GM10248 (cell line): Measurements from ENCODE around the gene NTMT2.

ENCODE experiments used
- CTCF ChIA-PET: fragments of 300-600 bp; sonication (Branson Sonifier 250); formaldehyde crosslinking; extraction: SDS; loops from one replicate; lab custom pipeline; 2021; ENCODE audit warnings: antibody characterized with exemption; lab: Yijun Ruan, JAX
- POLR2A ChIA-PET: fragments of 350-650 bp; sonication (Branson Sonifier 250); formaldehyde crosslinking; extraction: SDS; loops from one replicate; lab custom pipeline; 2020; ENCODE audit warnings: antibody characterized with exemption; lab: Yijun Ruan, JAX
- DNase-seq: peaks from one replicate; pipeline ENCODE4 v3.0.0; 2012; ENCODE audit errors: extremely low spot score
- CTCF ChIP-seq: IDR thresholded peaks from 2 replicates; pipeline ENCODE4 v1.5.1; 2012; ENCODE audit warnings: mild to moderate bottlenecking, low read depth; ENCODE audit errors: extremely low read depth, missing control alignments, control extremely low read depth

Gene NTMT2

GRCh38 chr1:170209125-170209524 lies 63.4 kb downstream of the NTMT2 start:
- POLR2A ChIA-PET = no interaction called here
- TF ChIP-seq CTCF = no peak
- no peak for DNase-seq
- CTCF ChIA-PET = interaction anchor here (1.1 to 2.1 kb wide), 2 partner anchors 8 to 9 kb away, joined by 5 read pairs; no protein-coding TSS in a partner anchor

- TF ChIP-seq CTCF = no peak
- CTCF ChIA-PET = interaction anchor here (1.1 to 2.1 kb wide), 2 partner anchors 8 to 9 kb away, joined by 5 read pairs; no protein-coding TSS in a partner anchor
Measured at GRCh38 chr1:170210142-170210541, 64.4 kb downstream of the NTMT2 start.

DNA sequence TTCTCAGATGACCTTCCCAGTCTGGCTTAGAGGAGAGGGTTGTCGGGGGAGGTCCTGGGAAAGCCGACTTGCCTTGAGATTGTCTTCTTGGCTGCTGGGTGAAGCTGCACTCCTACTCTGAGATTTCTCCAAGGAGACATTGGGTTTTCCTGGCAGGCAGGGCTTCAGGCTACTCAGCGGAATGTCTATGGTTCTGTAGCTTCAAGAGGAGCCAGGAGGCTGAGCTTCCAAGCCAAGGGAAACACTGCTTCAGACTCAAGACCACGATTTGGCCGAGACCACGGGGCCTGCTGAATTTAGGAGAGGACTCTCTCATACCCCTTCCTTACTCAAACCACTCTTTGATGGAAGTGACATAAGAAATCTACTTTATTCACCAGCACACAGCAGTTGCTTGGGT lies 67.8 kb downstream of the NTMT2 start:
- no peak for DNase-seq
- POLR2A ChIA-PET = no interaction called here
- CTCF ChIA-PET = no interaction called here
- TF ChIP-seq CTCF = no peak

More at GRCh38 chr1:170210142-170210541, 64.4 kb downstream of the NTMT2 start:
- no peak for DNase-seq
- POLR2A ChIA-PET = no interaction called here

DNA sequence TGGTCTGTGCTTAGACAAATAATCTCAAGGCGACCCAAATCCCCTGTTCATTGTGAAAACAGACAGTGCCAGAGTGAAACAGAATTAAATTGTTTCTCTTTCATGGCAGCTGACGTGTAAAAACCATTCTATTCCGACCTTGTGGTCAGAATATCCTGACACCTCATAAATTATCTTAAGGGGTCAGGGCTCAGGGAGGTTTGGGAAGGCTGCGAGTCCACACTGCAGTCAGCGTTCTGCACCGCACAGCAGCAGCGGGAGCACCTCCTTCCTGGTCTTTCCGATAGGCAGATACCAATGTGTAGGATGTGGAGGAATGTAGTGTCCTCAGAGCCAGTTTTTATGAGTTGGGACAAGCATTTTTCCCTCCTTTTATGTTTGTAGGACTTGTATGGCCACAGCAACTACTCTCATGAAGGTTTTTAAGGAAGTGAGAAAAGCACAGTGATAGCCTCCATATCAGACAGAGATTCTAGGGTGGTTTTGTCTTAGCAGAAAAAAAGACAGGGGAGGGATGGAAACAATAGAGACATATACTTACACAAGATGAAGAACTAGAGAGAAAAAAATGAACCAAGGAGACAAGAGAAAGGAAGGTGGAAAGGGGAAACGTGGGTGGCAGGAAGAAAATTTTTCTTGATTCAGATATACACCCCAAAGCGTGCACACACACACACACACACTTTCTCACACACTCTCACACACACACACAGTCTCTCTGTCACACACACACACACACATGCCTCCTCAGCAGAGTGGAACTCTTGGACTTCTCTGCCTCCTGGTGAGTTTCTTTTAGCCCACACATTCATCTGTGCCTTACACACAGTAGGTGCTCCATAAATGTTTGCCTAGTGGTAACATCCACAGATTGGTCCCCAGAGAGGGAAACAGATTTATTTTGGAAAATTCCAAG lies 68.6 kb downstream of the NTMT2 start:
- TF ChIP-seq CTCF = no peak
- peak; percentile 39 for DNase-seq
- POLR2A ChIA-PET = no interaction called here

GRCh38 chr1:170215072-170215885 lies 69.5 kb downstream of the NTMT2 start:
- CTCF ChIA-PET = no interaction called here
- POLR2A ChIA-PET = no interaction called here

More for the DNA sequence above, 68.6 kb downstream of the NTMT2 start:
- CTCF ChIA-PET = no interaction called here

More at GRCh38 chr1:170215072-170215885, 69.5 kb downstream of the NTMT2 start:
- no peak for TF ChIP-seq CTCF
- DNase-seq = no peak
